SW480 (cell line): ENCODE measurements around the gene KLHL35.
"Not testable (repeated sequence)": the region's sequence is repeated elsewhere in the genome, so short reads cannot be mapped to it uniquely, and the experiment has no call there.

ENCODE experiments used
- DNase-seq: peaks from one replicate; pipeline ENCODE4 v3.0.0-alpha.2; 2016; ENCODE audit warnings: low spot score

The KLHL35 gene

GRCh38 chr11:75423721-75424120 lies 9.3 kb downstream of the KLHL35 start:
- no peak for DNase-seq

- DNase-seq, result no peak
These were observed 10.5 kb downstream of the KLHL35 start for GRCh38 chr11:75422248-75423231.

GRCh38 chr11:75421902-75422247 lies 11.1 kb downstream of the KLHL35 start:
- DNase-seq, result no peak

GRCh38 chr11:75421035-75421602 lies 11.9 kb downstream of the KLHL35 start:
- DNase-seq, result no peak

GRCh38 chr11:75420224-75421034 lies 12.6 kb downstream of the KLHL35 start:
- no peak for DNase-seq

GRCh38 chr11:75413864-75414263 lies 19.1 kb downstream of the KLHL35 start:
- DNase-seq, result no peak

- DNase-seq, result not testable (repeated sequence)
These were observed 19.9 kb downstream of the KLHL35 start for GRCh38 chr11:75413146-75413545.

- not testable (repeated sequence) for DNase-seq
These were observed 23.0 kb downstream of the KLHL35 start for GRCh38 chr11:75409971-75410370.

GRCh38 chr11:75408957-75409219 lies 24.1 kb downstream of the KLHL35 start:
- DNase-seq, result no peak

GRCh38 chr11:75406338-75406777 lies 26.6 kb downstream of the KLHL35 start:
- no peak for DNase-seq

GRCh38 chr11:75403983-75404658 lies 28.9 kb downstream of the KLHL35 start:
- DNase-seq, result no peak

- DNase-seq, result no peak
These were observed 30.0 kb downstream of the KLHL35 start for GRCh38 chr11:75403037-75403436.

GRCh38 chr11:75402002-75402773 lies 30.8 kb downstream of the KLHL35 start:
- DNase-seq, result no peak

- no peak for DNase-seq
These were observed 32.7 kb downstream of the KLHL35 start for GRCh38 chr11:75400146-75400865.

- DNase-seq, result peak; percentile 93
These were observed 33.5 kb downstream of the KLHL35 start, which contains the start of gene RPS3 for GRCh38 chr11:75399344-75400145. Gene RPS3, plus strand, starts transcription at chr11:75399518. Its CDS starts 30 bp downstream, at chr11:75399548.

- DNase-seq, result no peak
These were observed 34.1 kb downstream of the KLHL35 start for GRCh38 chr11:75398906-75399305.

- no peak for DNase-seq
These were observed 38.7 kb downstream of the KLHL35 start for GRCh38 chr11:75394085-75394840.

- DNase-seq, result no peak
These were observed 43.1 kb downstream of the KLHL35 start for GRCh38 chr11:75389925-75390324.

GRCh38 chr11:75389276-75389605 lies 43.8 kb downstream of the KLHL35 start:
- DNase-seq, result no peak
